Esophagus muscularis mucosa (tissue), 4 donors: Measurements from ENCODE around the gene CAMTA1.

Experiments
- CTCF ChIP-seq, 3 experiments: fragments of 200-600 bp in 2 of 3; fragments of 450-650 bp in 1 of 3; sonication (generic) in 2 of 3; IDR thresholded peaks; one replicate each; pipeline ENCODE4 v1.5.1; 2017 to 2019; ENCODE audit warnings: antibody characterized with exemption in 3 of 3, mild to moderate bottlenecking in 2 of 3, moderate library complexity in 1 of 3
- EP300 ChIP-seq: sonication (generic); formaldehyde crosslinking; IDR thresholded peaks from one replicate; pipeline ENCODE4 v1.6.1; 2017; ENCODE audit warnings: antibody characterized with exemption
- POLR2A ChIP-seq: fragments of 450-650 bp; IDR thresholded peaks from one replicate; pipeline ENCODE4 v1.6.1; 2017; ENCODE audit warnings: antibody characterized with exemption, moderate library complexity, mild to moderate bottlenecking, low read depth
- POLR2AphosphoS5 ChIP-seq, 2 donors: sonication (generic); formaldehyde crosslinking; IDR thresholded peaks; one replicate each; pipeline ENCODE4 v1.6.1; 2017; ENCODE audit warnings: antibody characterized with exemption in 2 of 2

GRCh38 chr1:7094086-7094485, 308.8 kb downstream of the CAMTA1 start:
- no peak for TF ChIP-seq CTCF (IDR thresholded peaks at IDR 0.05)
- TF ChIP-seq POLR2A = no peak
- no peak for TF ChIP-seq EP300
- no peak for TF ChIP-seq POLR2AphosphoS5 (IDR thresholded peaks at IDR 0.05)
